Upper lobe of left lung (tissue), 4 donors: ENCODE data around the gene GTF3C5.

ENCODE experiments used
- POLR2A ChIP-seq, 4 donors: fragments of 450-650 bp; IDR thresholded peaks; one replicate each; pipeline ENCODE4 v1.5.1; 2016 to 2017; ENCODE audit warnings: antibody characterized with exemption in 4 of 4, mild to moderate bottlenecking in 2 of 4
- POLR2AphosphoS5 ChIP-seq, 2 donors: sonication (generic); formaldehyde crosslinking; IDR thresholded peaks; one replicate each; pipeline ENCODE4 v1.5.1; 2017; ENCODE audit warnings: antibody characterized with exemption in 2 of 2
- TF ChIP-seq, protein P1 (sequence below), 6 experiments: fragments of 450-650 bp in 4 of 6; fragments of 200-600 bp in 2 of 6; sonication (generic) in 2 of 6; IDR thresholded peaks; one replicate each; pipeline ENCODE4 v1.5.1; 2016 to 2019; ENCODE audit warnings: antibody characterized with exemption in 6 of 6

GRCh38 chr9:133100506-133101355 is 69.9 kb downstream of the GTF3C5 start:
- TF ChIP-seq POLR2AphosphoS5 (IDR thresholded peaks at IDR 0.05) (no peak), POLR2A (IDR thresholded peaks at IDR 0.05) (no peak)
- TF ChIP-seq, protein P1, sequence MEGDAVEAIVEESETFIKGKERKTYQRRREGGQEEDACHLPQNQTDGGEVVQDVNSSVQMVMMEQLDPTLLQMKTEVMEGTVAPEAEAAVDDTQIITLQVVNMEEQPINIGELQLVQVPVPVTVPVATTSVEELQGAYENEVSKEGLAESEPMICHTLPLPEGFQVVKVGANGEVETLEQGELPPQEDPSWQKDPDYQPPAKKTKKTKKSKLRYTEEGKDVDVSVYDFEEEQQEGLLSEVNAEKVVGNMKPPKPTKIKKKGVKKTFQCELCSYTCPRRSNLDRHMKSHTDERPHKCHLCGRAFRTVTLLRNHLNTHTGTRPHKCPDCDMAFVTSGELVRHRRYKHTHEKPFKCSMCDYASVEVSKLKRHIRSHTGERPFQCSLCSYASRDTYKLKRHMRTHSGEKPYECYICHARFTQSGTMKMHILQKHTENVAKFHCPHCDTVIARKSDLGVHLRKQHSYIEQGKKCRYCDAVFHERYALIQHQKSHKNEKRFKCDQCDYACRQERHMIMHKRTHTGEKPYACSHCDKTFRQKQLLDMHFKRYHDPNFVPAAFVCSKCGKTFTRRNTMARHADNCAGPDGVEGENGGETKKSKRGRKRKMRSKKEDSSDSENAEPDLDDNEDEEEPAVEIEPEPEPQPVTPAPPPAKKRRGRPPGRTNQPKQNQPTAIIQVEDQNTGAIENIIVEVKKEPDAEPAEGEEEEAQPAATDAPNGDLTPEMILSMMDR (IDR thresholded peaks at IDR 0.05): no peak
